ENCODE data around the gene KRT37. TPM values are rescaled to one million over a fixed set of nuclear protein-coding genes. Genes with fewer than 3 reads are reported as not detected.
"Not testable (repeated sequence)": the region's sequence is repeated elsewhere in the genome, so short reads cannot be mapped to it uniquely, and the experiment has no call there.

KRT37 gene
- total and polyA plus RNA-seq, 9 of the 15 experiments (the other 6 are each of a cell fraction or from before 2014, with no cell fraction given), result not detected

GRCh38 chr17:41382394-41382793 lies 42.0 kb downstream of the KRT37 start (continued):
- no peak for TF ChIP-seq CHD7 (IDR thresholded peaks at IDR 0.05; ENCODE audit: low read depth, low read length)
- no peak for TF ChIP-seq ZSCAN29 (IDR thresholded peaks at IDR 0.05)
- no peak for TF ChIP-seq ZFP1 (CRISPR knock-in tag; IDR thresholded peaks at IDR 0.05)
- no peak for TF ChIP-seq DIDO1 (tag; IDR thresholded peaks at IDR 0.05; ENCODE audit: low read depth)
- no peak for TF ChIP-seq PPARD (CRISPR knock-in tag; IDR thresholded peaks at IDR 0.05)
- no peak for TF ChIP-seq THRAP3 (IDR thresholded peaks at IDR 0.05; ENCODE audit: borderline replicate concordance)
- no peak for TF ChIP-seq THAP12 (CRISPR knock-in tag; IDR thresholded peaks at IDR 0.05)

- BruUV-seq (replicated peaks); H3K79me2 ChIP-seq (ENCODE audit: control insufficient read depth, insufficient read depth, low read length); H4K20me1 ChIP-seq (replicated peaks; ENCODE audit: control insufficient read depth, insufficient read depth, low read length); H3K4me1 ChIP-seq (replicated peaks in 1 of 2; ENCODE audit: control insufficient read depth in 2 of 2, insufficient read depth in 2 of 2, low read length in 2 of 2); H3K9me1 ChIP-seq (ENCODE audit: control insufficient read depth, insufficient read depth, low read length); FAIRE-seq; ATAC-seq; H3K9ac ChIP-seq (ENCODE audit: insufficient read depth in 1 of 2, low read depth in 2 of 2, low read length in 2 of 2); H3K4me2 ChIP-seq (ENCODE audit: insufficient read depth, low read length); intact Hi-C loops (cut with micrococcal nuclease); POLR2A ChIA-PET; H3K36me3 ChIP-seq (ENCODE audit: control insufficient read depth, insufficient read depth, low read length); H3K9me3 ChIP-seq (replicated peaks; ENCODE audit: control insufficient read depth, insufficient read depth, low read depth, low read length); DNase-seq (ENCODE audit: extremely low read depth in 1 of 4, low spot score in 3 of 4); H2AFZ ChIP-seq (ENCODE audit: low read depth, low read length); H3K27ac ChIP-seq (ENCODE audit: extremely low read depth, low read depth, low read length); H3K4me3 ChIP-seq; CTCF ChIA-PET (ENCODE audit: low intra/inter-chr PET ratio); in situ Hi-C loops (cut with MboI): not testable (repeated sequence)
- WGBS (ENCODE audit: insufficient coverage, low coverage, missing lambda C conversion rate), result 4% methylated on average over 10 of the region's 13 CpGs
- H3K27me3 ChIP-seq (ENCODE audit: control insufficient read depth in 2 of 2, insufficient read depth in 2 of 2, low read length in 2 of 2), result peaks cover 5 to 43% of the 10 kb centered on the region in 2 experiments; a peak in 4 of 5 replicates
These were observed 42.4 kb downstream of the KRT37 start, which contains the start of gene KRT34 for GRCh38 chr17:41381943-41382342. Gene KRT34 (minus strand): TSS chr17:41382306. CDS start chr17:41382246, 60 bp downstream.

All from K562 (cell line).